SW480 (cell line): ENCODE measurements around the gene CXXC1.
"Not testable (repeated sequence)": the region's sequence is repeated elsewhere in the genome, so short reads cannot be mapped to it uniquely, and the experiment has no call there.

Experiments
- DNase-seq: peaks from one replicate; pipeline ENCODE4 v3.0.0-alpha.2; 2016; ENCODE audit warnings: low spot score

The CXXC1 gene

DNA sequence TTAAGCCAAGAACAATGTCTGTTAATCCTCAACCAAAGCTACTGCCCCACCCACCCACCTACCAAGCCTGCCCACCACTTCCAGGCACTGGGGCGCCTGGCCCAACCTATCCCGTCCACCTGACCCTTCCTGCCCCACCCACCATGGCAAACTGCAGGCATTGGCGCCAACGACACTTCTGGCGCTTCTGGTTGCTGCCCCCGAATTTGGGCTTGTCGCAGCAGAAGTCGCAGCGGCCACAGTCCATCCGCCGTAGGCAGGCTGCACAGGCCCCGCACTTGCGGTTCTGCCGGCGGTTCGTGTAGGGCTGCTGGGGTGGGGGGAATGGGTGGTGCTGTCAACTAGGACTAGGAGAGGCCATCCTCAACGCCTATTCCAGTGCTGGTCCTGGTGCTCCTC is 13.4 kb downstream of the CXXC1 start:
- DNase-seq, result no peak

DNA sequence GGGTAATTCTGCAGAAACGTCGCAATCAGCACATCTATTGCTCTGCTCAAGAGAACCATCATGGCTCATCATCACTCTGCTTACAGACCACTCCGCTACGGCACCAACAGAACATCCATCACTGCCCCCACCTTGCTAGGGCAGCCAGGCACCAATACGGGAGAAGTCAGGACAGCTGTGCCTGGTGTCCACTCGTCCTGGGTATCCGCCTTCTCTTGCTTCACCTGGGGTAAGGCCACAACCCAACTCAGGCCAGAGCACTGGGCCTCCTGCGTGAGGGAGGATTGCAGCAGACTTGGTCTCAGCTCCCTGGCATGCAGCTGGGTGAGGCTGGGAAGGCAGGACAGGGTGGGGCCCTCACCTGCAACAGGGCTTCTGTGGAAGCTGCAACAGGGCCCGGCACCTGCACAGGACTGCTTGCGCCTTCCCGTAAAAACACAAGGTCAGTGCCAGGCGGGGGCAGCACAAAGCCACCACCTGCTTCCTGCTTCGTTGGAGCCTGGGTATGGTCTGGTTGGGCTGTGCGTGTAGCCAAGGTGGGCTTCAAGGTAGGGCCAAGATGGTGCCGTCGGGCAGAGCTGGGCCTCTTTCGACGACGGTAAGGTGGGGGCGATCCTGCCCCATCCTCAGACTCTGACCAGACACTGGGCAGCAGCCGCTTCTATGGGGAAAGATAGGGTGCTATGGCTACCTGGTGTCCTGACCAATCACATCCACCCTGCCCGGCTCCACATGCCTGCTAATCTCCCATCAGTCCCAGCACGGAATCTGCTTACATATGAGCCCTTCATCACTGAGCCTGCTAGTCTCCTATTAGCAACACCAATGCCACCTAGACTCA is 14.1 kb downstream of the CXXC1 start:
- no peak for DNase-seq

DNA sequence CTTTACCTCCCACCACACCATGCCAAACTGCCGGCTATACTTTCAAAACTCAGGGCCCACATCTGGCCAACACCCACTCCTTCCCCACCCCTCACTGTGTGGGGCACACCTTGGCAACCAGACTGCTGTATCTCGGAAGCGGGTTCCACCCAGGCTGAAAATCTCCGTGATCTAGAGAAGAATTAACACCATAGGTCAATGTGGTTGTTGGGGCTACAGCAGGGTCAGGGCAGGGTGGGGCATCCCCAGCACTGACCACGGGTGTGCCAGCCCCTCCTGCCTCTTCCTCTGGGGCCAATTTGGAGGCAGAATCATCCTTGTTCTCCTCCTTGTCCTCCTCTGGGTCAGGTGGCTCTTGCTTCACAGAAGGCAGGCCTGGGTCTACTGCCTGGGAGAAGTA is 14.9 kb downstream of the CXXC1 start:
- no peak for DNase-seq

DNA sequence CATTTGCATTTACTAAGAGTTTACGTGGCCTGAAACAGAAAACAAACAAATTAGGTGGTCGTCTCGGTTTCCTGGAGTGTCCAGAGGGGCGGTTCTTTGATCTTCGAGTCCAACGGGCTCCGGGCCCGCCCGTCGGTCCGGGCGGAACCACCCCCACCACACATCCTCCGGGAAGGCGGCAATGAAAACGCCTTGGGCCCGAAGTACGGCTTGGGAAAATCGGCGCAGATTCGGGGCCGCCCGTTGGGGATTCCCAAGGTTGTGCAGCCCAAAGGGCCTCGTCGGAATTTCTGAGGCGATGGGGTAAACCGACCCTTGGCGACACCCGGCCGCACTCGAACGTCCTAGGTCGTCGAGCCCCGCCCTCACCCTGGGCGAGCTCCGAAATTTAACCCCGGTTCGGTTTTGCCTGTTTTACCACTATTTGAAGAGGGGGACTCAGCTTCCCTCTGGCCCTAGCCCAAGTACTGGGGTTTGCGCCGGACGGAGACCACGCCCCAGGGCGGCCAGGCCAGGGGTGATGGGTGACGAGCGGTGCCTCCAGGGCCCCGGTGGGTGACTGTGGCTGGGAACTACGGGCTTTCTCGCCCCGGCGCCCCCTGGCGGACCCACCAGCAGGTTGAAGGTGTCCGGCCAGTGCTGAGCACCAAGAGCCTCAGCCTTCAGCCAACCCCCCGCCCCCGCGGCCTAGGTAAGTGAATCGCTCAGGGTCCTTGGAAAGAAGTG is 19.3 kb downstream of the CXXC1 start:
- no peak for DNase-seq

DNA sequence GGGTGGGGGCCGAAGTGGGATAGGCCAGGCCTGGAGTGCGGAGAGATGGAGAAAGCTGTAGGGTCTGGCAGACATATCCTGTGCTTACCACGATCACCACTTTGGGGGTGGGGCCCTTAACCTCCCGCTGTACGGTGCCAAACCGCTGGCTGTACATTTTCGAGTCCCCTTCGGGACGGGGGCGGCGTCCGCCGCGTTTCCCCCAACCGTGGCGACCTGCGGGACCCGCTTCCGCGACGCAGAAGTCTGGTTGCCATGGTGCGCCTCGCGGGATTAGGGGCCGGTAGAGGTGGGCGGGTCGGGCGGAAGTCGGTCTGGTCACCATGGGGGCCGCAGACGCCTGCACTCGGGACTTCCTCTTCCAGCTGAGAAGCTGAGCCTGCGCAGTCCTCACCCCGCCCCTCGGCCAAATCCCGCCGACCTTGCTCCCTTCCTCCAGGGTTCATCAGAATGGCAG is 21.2 kb downstream of the CXXC1 start, which contains the start of gene CFAP53:
Gene CFAP53, minus strand, starts transcription at position 248 of the 457 bp plus-strand sequence. Its CDS starts 91 bp downstream, at position 157.
- peak; percentile 69 for DNase-seq

DNA sequence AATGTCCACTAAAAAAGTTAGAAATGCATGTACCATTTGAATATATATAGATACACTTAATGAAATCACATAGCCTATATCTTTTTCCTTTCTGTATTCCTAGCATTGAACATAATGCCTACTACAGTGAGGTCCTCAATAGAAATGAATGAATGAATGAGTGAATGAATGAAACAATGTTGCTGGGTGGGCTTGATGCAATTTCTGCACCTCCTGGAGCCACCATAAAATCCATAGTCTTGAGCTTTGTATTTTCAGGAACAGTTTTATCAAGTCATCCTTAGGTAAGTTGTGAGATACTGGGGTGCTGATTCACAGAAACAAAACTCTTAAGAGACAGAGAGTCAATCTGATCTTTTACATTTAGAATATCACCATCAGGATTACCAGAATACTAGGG is 24.5 kb downstream of the CXXC1 start:
- no peak for DNase-seq

DNA sequence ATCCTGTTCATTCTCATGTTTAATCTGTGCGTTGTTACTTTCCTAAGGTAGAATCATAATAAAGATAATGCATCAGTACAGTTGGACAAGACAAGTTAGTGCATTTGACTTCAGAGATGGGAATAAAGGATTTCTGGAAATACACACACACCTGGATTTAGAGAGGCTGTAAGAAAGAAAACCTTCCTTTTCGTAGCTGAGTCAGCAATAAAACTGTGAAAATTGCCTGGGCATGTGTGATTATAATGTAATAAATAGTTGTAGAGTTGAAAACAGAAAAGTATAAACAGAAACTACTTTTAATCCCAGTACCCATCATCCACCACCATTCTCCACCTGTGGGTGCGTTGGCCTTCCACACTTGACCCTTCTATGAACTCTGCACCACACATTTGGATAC is 36.6 kb downstream of the CXXC1 start:
- DNase-seq, result no peak

DNA sequence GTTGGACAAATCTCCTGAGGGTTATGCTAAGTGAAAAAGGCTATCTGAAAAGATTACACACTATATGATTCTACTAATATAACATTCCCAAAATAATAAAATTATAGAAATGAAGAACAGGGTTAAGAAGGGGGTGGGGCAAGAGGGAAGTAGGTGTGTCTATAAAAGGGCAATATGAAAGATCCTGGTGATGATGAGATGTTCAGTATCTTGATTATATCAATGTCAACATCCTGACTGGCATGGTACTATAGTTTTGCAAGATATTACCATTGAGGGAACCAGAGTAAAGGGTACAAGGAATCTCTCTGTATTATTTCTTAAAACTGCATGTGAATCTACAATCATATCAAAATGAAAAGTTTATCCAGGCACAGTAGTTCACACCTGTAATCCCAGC is 37.9 kb downstream of the CXXC1 start:
- DNase-seq, result no peak

DNA sequence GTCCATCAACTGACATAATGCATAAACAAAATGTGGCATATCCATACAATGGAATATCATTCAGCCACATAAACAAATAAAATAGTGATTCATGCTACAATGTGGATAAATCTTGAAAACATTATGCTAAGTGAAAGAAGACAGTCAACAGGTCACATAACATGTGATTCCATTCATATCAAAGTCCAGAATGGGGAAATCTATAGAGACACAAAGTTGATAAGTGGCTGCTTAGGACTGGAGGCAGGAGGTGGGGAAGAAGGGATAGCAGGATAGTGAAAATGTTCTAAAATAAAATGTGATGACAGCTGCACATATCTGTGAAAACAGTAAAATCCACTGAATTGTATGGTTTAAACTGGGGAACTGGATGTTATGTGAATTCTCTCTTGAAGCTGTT is 39.9 kb downstream of the CXXC1 start:
- DNase-seq, result no peak

DNA sequence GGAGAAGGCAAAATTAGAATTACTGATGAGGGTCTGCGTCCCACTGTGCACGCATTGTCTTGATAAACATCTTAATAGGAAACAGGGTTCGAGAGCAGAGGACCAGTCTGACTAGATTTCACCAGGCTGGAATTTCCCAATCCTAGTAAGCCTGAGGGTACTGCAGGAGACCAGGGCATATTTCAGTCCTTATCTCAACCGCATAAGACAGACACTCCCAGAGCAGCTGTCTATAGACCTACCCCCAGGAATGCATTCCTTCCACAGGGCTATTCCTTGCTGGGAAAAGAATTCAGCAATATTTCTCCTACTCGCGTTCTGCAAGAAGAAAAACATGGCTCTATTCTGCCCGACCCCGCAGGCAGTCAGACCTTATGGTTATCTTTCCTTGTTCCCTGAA is 45.7 kb downstream of the CXXC1 start:
- DNase-seq, result not testable (repeated sequence)

DNA sequence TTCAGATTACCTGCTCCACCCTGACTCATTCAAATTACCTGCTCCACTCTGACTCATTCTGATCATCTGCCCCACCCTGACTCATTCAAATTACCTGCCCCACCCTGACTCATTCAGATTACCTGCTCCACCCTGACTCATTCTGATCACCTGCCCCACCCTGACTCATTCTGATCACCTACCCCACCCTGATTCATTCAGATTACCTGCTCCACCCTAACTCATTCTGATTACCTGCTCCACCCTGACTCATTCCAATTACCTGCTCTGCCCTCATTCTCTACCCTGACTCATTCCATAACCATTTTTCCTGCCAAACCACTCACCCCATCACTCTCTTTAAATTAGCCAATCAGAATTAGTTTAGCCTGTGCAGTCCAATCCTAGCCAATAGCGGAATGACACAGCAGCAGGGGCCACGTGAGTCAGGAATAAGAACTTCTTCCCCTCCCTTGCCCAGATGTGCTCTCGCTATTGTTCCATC is 47.4 kb downstream of the CXXC1 start:
- peak; percentile 39 for DNase-seq

DNA sequence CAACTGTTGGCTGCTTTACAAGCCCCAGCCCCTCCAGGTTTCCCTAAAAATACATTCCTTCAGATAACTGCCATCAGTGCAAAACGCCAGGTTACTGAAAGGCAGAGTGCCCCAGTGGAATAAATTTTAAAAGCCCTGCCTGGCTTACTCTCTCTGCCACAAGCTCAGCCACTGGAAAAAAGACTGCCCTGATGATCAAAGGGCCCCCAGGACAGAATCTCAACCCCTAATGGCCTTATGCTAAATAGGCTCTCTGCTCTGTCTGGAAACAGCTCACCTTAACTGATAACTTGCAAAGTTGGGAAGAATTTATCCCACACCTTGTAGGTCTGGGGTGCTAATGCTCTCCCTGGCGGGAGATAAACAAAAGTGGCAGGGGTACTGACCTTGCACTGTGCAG is 55.1 kb downstream of the CXXC1 start:
- no peak for DNase-seq
